Caco-2 (cell line): ENCODE results near the gene ZNF768. TPM values are rescaled to one million over a fixed set of nuclear protein-coding genes. Genes with fewer than 3 reads are reported as not detected.
"Not testable (repeated sequence)": the region's sequence is repeated elsewhere in the genome, so short reads cannot be mapped to it uniquely, and the experiment has no call there.

Experiments
- BruUV-seq: library from RNA; stranded (reverse); fragments of 400-500 nt; replicated peaks from 2 replicates; lab custom pipeline; 2021; lab: Mats Ljungman, UMichigan
- CTCF ChIA-PET: fragments of 300-600 bp; sonication (Branson Sonifier 250); formaldehyde crosslinking; loops from one replicate; lab custom pipeline; 2022; ENCODE audit warnings: antibody characterized with exemption; lab: Charles Lee
- POLR2A ChIA-PET: fragments of 300-600 bp; sonication (Branson Sonifier 250); formaldehyde crosslinking; loops from one replicate; lab custom pipeline; 2022; ENCODE audit warnings: antibody characterized with exemption; lab: Charles Lee
- DNase-seq, 2 experiments: peaks; one replicate each; pipeline versions ENCODE4 v3.0.0 to v3.0.0-alpha.2; 2020 to 2022
- H3K27me3 ChIP-seq: replicated peaks from 2 replicates; pipeline ENCODE4 v1.6.0; 2011; ENCODE audit warnings: low read length; ENCODE audit not compliant: control insufficient read depth, insufficient read depth
- H3K36me3 ChIP-seq: 2 replicates; pipeline ENCODE4 v1.5.1; 2011; ENCODE audit warnings: low read length; ENCODE audit not compliant: control insufficient read depth, insufficient read depth
- H3K4me1 ChIP-seq: fragments of 250-450 bp; sonication (Bioruptor Pico); 2 replicates; pipeline ENCODE4 v1.5.1; 2020; ENCODE audit warnings: mild to moderate bottlenecking
- H3K4me3 ChIP-seq: 2 replicates; pipeline ENCODE4 v1.5.1; 2011; ENCODE audit warnings: low read depth, mild to moderate bottlenecking, control low read depth, low read length
- H3K9me3 ChIP-seq: fragments of 250-450 bp; sonication (Bioruptor Pico); 2 replicates; pipeline ENCODE4 v1.5.1; 2020; ENCODE audit warnings: mild to moderate bottlenecking, moderate library complexity
- H3K27ac Mint-ChIP-seq: one replicate; pipeline ENCODE4 v1.8.0; 2022; ENCODE audit warnings: mixed read lengths; ENCODE audit not compliant: unreplicated experiment
- H3K27me3 Mint-ChIP-seq: one replicate; pipeline ENCODE4 v1.8.0; 2022; ENCODE audit warnings: mixed read lengths; ENCODE audit not compliant: insufficient read depth, unreplicated experiment
- H3K36me3 Mint-ChIP-seq: one replicate; pipeline ENCODE4 v1.8.0; 2022; ENCODE audit warnings: mild to moderate bottlenecking, mixed read lengths; ENCODE audit not compliant: insufficient read depth, unreplicated experiment
- H3K4me1 Mint-ChIP-seq: one replicate; pipeline ENCODE4 v1.8.0; 2022; ENCODE audit warnings: low read depth, mixed read lengths; ENCODE audit not compliant: unreplicated experiment
- H3K4me3 Mint-ChIP-seq: one replicate; pipeline ENCODE4 v1.8.0; 2022; ENCODE audit warnings: mild to moderate bottlenecking, moderate library complexity, mixed read lengths; ENCODE audit not compliant: unreplicated experiment
- H3K9me3 Mint-ChIP-seq: one replicate; pipeline ENCODE4 v1.8.0; 2022; ENCODE audit warnings: mixed read lengths; ENCODE audit not compliant: unreplicated experiment
- CTCF ChIP-seq, 2 experiments: fragments of 200-600 bp in 1 of 2; IDR thresholded peaks; 1 replicate in 1 of 2; 2 replicates in 1 of 2; pipeline versions ENCODE4 v1.5.1 to v1.8.0; 2011 to 2022; ENCODE audit warnings: antibody characterized with exemption in 1 of 2, control low read depth in 1 of 2, inconsistent platforms in 1 of 2, low read depth in 1 of 2, low read length in 1 of 2, mild to moderate bottlenecking in 1 of 2, moderate library complexity in 1 of 2; ENCODE audit not compliant: insufficient read depth in 1 of 2, severe bottlenecking in 1 of 2, unreplicated experiment in 1 of 2
- intact Hi-C: fragments of 100-400 bp; cut with micrococcal nuclease; formaldehyde crosslinking; loops from one replicate; pipeline ENCODE4 v1.10.0; 2022; ENCODE audit not compliant: unreplicated experiment
- total RNA-seq: library from RNA; stranded (reverse); gene quantifications from 2 replicates; pipeline ENCODE4 v1.2.3, GENCODE V29; 2022

The ZNF768 gene
- total RNA-seq, 1 experiment from 2014 or later, result 30.3 TPM

GRCh38 chr16:30482366-30482765 lies 44.0 kb downstream of the ZNF768 start:
- CTCF ChIA-PET, result no interaction called here
- Mint-ChIP-seq H3K4me1 (no peaks in the 10 kb centered on the region), H3K27ac (no peak overlapping the region), H3K9me3 (no peaks in the 10 kb centered on the region), H3K4me3 (no peak overlapping the region), H3K36me3 (no peaks in the 10 kb centered on the region), H3K27me3 (peaks cover 2% of the 10 kb centered on the region)
- H3K27me3 ChIP-seq, result no peaks in the 10 kb centered on the region
- no peaks in the 10 kb centered on the region for H3K9me3 ChIP-seq
- no TSS peak for BruUV-seq
- no peak for DNase-seq
- TF ChIP-seq CTCF (IDR thresholded peaks at IDR 0.05; ENCODE audit: insufficient read depth in 1 of 2, low read depth in 1 of 2, low read length in 1 of 2, severe bottlenecking in 1 of 2, unreplicated experiment in 1 of 2), result peak in 1 of 2 experiments; percentile 5
- POLR2A ChIA-PET, result no interaction called here
- no peaks in the 10 kb centered on the region for H3K36me3 ChIP-seq
- H3K4me3 ChIP-seq, result no peak overlapping the region
- intact Hi-C loops, result no loop called here
- H3K4me1 ChIP-seq, result no peaks in the 10 kb centered on the region

GRCh38 chr16:30481381-30481780 lies 45.0 kb downstream of the ZNF768 start:
- DNase-seq, result no peak
- no peak overlapping the region for H3K27ac Mint-ChIP-seq
- POLR2A ChIA-PET, result no interaction called here
- H3K27me3 Mint-ChIP-seq, result peaks cover 2% of the 10 kb centered on the region
- Histone ChIP-seq H3K4me1 (no peaks in the 10 kb centered on the region), H3K36me3 (no peaks in the 10 kb centered on the region), H3K9me3 (no peaks in the 10 kb centered on the region), H3K4me3 (no peak overlapping the region), H3K27me3 (no peaks in the 10 kb centered on the region)
- no peak for TF ChIP-seq CTCF (IDR thresholded peaks at IDR 0.05; ENCODE audit: insufficient read depth in 1 of 2, low read depth in 1 of 2, low read length in 1 of 2, severe bottlenecking in 1 of 2, unreplicated experiment in 1 of 2)
- no peaks in the 10 kb centered on the region for H3K9me3 Mint-ChIP-seq
- no peaks in the 10 kb centered on the region for H3K36me3 Mint-ChIP-seq
- no peak overlapping the region for H3K4me3 Mint-ChIP-seq
- intact Hi-C loops, result no loop called here
- CTCF ChIA-PET, result no interaction called here
- no peaks in the 10 kb centered on the region for H3K4me1 Mint-ChIP-seq
- no TSS peak for BruUV-seq

GRCh38 chr16:30478766-30479478 lies 47.4 kb downstream of the ZNF768 start:
- no peak overlapping the region for H3K4me3 ChIP-seq
- Mint-ChIP-seq H3K9me3 (no peaks in the 10 kb centered on the region), H3K36me3 (no peaks in the 10 kb centered on the region), H3K4me3 (no peak overlapping the region), H3K4me1 (no peaks in the 10 kb centered on the region), H3K27ac (no peak overlapping the region), H3K27me3 (peaks cover 2% of the 10 kb centered on the region)
- POLR2A ChIA-PET, result no interaction called here
- BruUV-seq, result no TSS peak
- CTCF ChIA-PET, result no interaction called here
- no peak for TF ChIP-seq CTCF (IDR thresholded peaks at IDR 0.05; ENCODE audit: insufficient read depth in 1 of 2, low read depth in 1 of 2, low read length in 1 of 2, severe bottlenecking in 1 of 2, unreplicated experiment in 1 of 2)
- H3K4me1 ChIP-seq, result no peaks in the 10 kb centered on the region
- no peak for DNase-seq
- intact Hi-C loops, result no loop called here
- no peaks in the 10 kb centered on the region for H3K36me3 ChIP-seq
- H3K9me3 ChIP-seq, result no peaks in the 10 kb centered on the region
- H3K27me3 ChIP-seq, result no peaks in the 10 kb centered on the region

GRCh38 chr16:30477773-30478172 lies 48.6 kb downstream of the ZNF768 start:
- H3K4me1 Mint-ChIP-seq, H3K36me3 ChIP-seq, intact Hi-C loops, H3K4me3 ChIP-seq, H3K9me3 Mint-ChIP-seq, H3K4me1 ChIP-seq, H3K27me3 Mint-ChIP-seq, H3K27me3 ChIP-seq, H3K36me3 Mint-ChIP-seq, CTCF ChIA-PET, POLR2A ChIA-PET, H3K9me3 ChIP-seq, DNase-seq, H3K27ac Mint-ChIP-seq, H3K4me3 Mint-ChIP-seq, BruUV-seq: not testable (repeated sequence)
